Medulla oblongata (tissue), 1 donor: ENCODE results near the gene GTPBP2.

Experiments used
- DNase-seq: peaks from one replicate; pipeline ENCODE4 v3.0.0-alpha.2; 2015; ENCODE audit errors: extremely low spot score

Gene GTPBP2

GRCh38 chr6:43578748-43579147 is 50.3 kb downstream of the GTPBP2 start:
- DNase-seq = no peak

GRCh38 chr6:43575772-43576551 is 53.1 kb downstream of the GTPBP2 start, which contains the start of the genes POLH and XPO5:
Gene POLH, plus strand, starts transcription at chr6:43576185. Its CDS starts 6,135 bp downstream, at chr6:43582320.
Gene XPO5, minus strand, starts transcription at chr6:43576038. Its CDS starts 174 bp downstream, at chr6:43575864.
- peak; percentile 91 for DNase-seq

- no peak for DNase-seq
Measured at GRCh38 chr6:43575105-43575771, 53.8 kb downstream of the GTPBP2 start.

- no peak for DNase-seq
Measured at GRCh38 chr6:43572015-43572414, 57.0 kb downstream of the GTPBP2 start.

GRCh38 chr6:43570876-43571441 is 58.1 kb downstream of the GTPBP2 start:
- DNase-seq = no peak
